ENCODE data around the gene PTPRA. TPM values are rescaled to one million over a fixed set of nuclear protein-coding genes. Genes with fewer than 3 reads are reported as not detected.

PTPRA gene
- total RNA-seq, 4 donors from 2014 or later = 73.4 to 110 (median 93.1) TPM

DNA sequence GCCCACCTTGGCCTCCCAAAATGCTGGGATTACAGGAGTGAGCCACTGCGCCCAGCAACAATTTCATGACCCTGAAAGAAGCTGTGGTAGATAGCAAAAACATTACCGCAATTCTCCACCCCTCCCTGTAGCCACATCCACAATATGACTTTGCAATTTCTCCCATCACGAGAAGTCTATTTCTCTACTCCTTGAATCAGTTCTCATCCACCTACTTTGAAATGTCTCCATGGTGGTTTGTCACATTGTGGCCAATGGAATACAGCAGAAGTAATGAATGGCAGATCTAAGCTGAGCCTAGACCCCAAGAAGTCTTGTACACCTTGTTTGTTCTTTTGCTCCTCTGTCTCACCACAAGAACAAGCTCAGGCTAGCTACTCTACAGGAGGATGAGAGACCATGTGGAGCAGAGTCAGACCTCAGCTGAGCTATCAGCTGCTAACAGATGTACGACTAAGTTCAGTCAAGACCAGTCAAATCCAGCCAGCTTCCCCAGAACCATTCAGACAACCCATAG lies 204.4 kb downstream of the PTPRA start:
- intact Hi-C loops (cut with DNase I) = no loop called here
- no peaks in the 10 kb centered on the region for H3K27me3 ChIP-seq

DNA sequence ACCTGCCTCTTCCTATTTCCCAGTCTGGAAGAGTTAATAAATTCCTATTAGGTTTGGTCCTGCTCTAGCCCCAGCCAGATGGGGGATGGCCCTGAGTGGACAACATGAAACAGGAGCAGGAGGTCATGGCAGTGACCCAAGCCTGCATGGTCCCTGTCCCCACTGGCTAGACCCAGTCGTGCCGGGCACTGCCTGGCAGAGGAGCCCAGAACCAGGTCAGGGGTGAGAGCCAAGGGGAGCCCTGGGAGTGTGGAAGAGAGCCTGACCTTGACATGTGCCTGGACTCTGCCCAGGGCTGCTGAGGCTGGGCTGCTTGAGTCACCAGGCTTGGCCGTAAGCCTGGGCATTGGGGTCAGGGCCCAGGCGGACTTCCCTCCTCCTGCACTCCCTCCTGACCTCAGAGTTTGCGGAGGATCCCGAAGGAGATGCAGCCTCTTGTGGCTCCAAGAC lies 207.7 kb downstream of the PTPRA start:
- H3K4me1 ChIP-seq = peaks cover 3 to 13% of the 10 kb centered on the region in 2 donors
- TF ChIP-seq, protein P1, sequence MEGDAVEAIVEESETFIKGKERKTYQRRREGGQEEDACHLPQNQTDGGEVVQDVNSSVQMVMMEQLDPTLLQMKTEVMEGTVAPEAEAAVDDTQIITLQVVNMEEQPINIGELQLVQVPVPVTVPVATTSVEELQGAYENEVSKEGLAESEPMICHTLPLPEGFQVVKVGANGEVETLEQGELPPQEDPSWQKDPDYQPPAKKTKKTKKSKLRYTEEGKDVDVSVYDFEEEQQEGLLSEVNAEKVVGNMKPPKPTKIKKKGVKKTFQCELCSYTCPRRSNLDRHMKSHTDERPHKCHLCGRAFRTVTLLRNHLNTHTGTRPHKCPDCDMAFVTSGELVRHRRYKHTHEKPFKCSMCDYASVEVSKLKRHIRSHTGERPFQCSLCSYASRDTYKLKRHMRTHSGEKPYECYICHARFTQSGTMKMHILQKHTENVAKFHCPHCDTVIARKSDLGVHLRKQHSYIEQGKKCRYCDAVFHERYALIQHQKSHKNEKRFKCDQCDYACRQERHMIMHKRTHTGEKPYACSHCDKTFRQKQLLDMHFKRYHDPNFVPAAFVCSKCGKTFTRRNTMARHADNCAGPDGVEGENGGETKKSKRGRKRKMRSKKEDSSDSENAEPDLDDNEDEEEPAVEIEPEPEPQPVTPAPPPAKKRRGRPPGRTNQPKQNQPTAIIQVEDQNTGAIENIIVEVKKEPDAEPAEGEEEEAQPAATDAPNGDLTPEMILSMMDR (IDR thresholded peaks at IDR 0.05) = no peak
- TF ChIP-seq POLR2A (IDR thresholded peaks at IDR 0.05) = no peak
- DNase-seq = peak; percentile 28 to 52
- no peak overlapping the region for H3K27ac ChIP-seq
- no peak overlapping the region for H3K4me3 ChIP-seq (replicated peaks in 1 of 3)
- 56 to 63% methylated on average over 6 of the region's 6 CpGs for WGBS, 2 donors
- peaks cover 7% of the 10 kb centered on the region for H3K27me3 ChIP-seq
- no peaks in the 10 kb centered on the region for H3K36me3 ChIP-seq
- intact Hi-C loops (cut with DNase I) = no loop called here
- no peaks in the 10 kb centered on the region for H3K9me3 ChIP-seq

More for the DNA sequence above, 204.4 kb downstream of the PTPRA start:
- Histone ChIP-seq H3K9me3 (no peaks in the 10 kb centered on the region), H3K4me3 (replicated peaks in 1 of 3) (no peak overlapping the region), H3K27ac (no peak overlapping the region), H3K4me1 (peaks cover under 1 to 6% of the 10 kb centered on the region in 2 donors), H3K36me3 (no peaks in the 10 kb centered on the region)
- TF ChIP-seq, protein P1 (IDR thresholded peaks at IDR 0.05) = no peak
- no peak for TF ChIP-seq POLR2A (IDR thresholded peaks at IDR 0.05)
- 85 to 94% methylated on average over 4 of the region's 4 CpGs for WGBS, 2 donors
- DNase-seq = no peak

- Histone ChIP-seq H3K27ac (no peak overlapping the region), H3K36me3 (no peaks in the 10 kb centered on the region), H3K4me3 (replicated peaks in 1 of 3) (no peak overlapping the region), H3K9me3 (no peaks in the 10 kb centered on the region), H3K27me3 (peaks cover 7% of the 10 kb centered on the region), H3K4me1 (peaks cover 3 to 13% of the 10 kb centered on the region in 2 donors)
- no peak for TF ChIP-seq POLR2A (IDR thresholded peaks at IDR 0.05)
- TF ChIP-seq, protein P1 (IDR thresholded peaks at IDR 0.05) = no peak
- 92% methylated on average over 11 of the region's 11 CpGs for WGBS, 2 donors
- intact Hi-C loops (cut with DNase I) = no loop called here
- no peak for DNase-seq
Measured at GRCh38 chr20:3081641-3082040, 208.4 kb downstream of the PTPRA start.

- Histone ChIP-seq H3K4me3 (replicated peaks in 1 of 3) (peak overlapping the region in 1 of 3 donors; percentile 15), H3K27me3 (peaks cover 7% of the 10 kb centered on the region)
- 19 to 39% methylated on average over 7 to 14 of the region's 71 CpGs for WGBS, 2 donors
Measured at GRCh38 chr20:3082306-3082951, 209.1 kb downstream of the PTPRA start.

More at GRCh38 chr20:3082306-3082951, 209.1 kb downstream of the PTPRA start:
- DNase-seq = no peak
- no peak overlapping the region for H3K27ac ChIP-seq
- H3K36me3 ChIP-seq = no peaks in the 10 kb centered on the region
- TF ChIP-seq POLR2A (IDR thresholded peaks at IDR 0.05) = no peak
- TF ChIP-seq, protein P1 (IDR thresholded peaks at IDR 0.05) = no peak
- H3K9me3 ChIP-seq = no peaks in the 10 kb centered on the region
- intact Hi-C loops (cut with DNase I) = no loop called here
- peaks cover 3 to 13% of the 10 kb centered on the region in 2 donors for H3K4me1 ChIP-seq

Measured in thyroid gland (tissue), 4 donors.